Left renal cortex interstitium (tissue), 4 donors: ENCODE data around the gene POU2F3. TPM values are rescaled to one million over a fixed set of nuclear protein-coding genes. Genes with fewer than 3 reads are reported as not detected.

ENCODE experiments used
- polyA plus RNA-seq, 4 donors: library from polyadenylated mRNA; unstranded; fragments of 120-200 nt; gene quantifications; one replicate each; pipeline ENCODE4 v1.2.1, GENCODE V29; 2013; ENCODE audit not compliant: insufficient read length in 4 of 4

The POU2F3 gene
- polyA plus RNA-seq, 4 donors, result 0.41 to 1.6 (median 0.69) TPM

Other genes with a start within 250 kb of the POU2F3 start
- 1 to 10 TPM; 1.2 to 2.2 (median 1.5) TPM for gene TRIM29, start 102.0 kb upstream of the POU2F3 start, polyA plus RNA-seq
- gene OAF, start 29.1 kb upstream of the POU2F3 start, polyA plus RNA-seq, result 10 to 100 TPM; 36.4 to 54.2 (median 44.7) TPM
- gene TLCD5, start 85.2 kb downstream of the POU2F3 start, polyA plus RNA-seq, result 10 to 100 TPM in 2 of 4 donors, 1 to 10 TPM in 2; 9.9 to 16.3 (median 11.7) TPM
- gene ARHGEF12, start 96.3 kb downstream of the POU2F3 start, polyA plus RNA-seq, result 100 to 1,000 TPM; 102 to 136 (median 120) TPM